Measurements from ENCODE around the gene ATP13A2.

ATP13A2 gene

GRCh38 chr1:17031436-17031835 is 19.7 kb upstream of the ATP13A2 start:
- no peak for DNase-seq

GRCh38 chr1:17030206-17030605 is 18.5 kb upstream of the ATP13A2 start:
- DNase-seq = no peak

GRCh38 chr1:17028662-17029188 is 17.0 kb upstream of the ATP13A2 start:
- no peak for DNase-seq

DNA sequence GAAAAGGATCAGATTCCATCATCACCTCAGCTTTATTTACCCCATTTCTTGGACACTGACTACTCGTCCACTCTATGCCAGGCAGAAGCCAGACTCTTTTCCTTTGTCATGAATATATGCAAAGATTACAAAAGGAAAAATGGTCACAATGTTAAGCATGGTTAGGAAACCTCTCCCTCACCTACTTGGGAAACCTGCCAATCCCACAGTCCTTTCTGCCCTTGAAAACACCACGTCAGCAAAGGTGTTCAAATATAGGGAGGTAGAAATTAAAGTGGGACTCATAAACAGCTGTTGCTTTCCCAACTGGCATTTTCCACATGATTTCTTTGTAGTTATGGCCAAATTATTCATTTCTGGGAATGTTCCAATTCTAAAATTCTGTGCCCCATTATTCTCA is 16.2 kb upstream of the ATP13A2 start:
- DNase-seq = no peak

DNA sequence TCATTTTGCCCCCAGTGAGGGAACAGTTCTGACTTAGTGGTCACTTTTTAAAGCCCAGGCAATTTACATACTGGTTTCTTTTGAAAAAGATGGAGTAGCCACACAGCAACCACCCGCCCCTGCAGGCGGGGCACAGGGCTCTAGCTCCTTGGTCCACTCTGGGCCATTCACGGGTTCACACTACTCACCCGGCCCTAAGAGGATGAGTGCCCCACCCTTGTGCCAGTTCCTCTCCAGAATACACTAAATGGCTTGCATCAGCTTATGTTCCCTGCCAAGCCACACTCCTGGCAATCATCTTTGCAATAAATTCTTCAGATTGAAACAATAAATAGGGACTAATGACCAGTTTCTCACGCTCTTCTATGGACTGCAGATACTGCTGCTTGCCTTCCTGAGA is 15.7 kb upstream of the ATP13A2 start:
- DNase-seq = no peak

DNA sequence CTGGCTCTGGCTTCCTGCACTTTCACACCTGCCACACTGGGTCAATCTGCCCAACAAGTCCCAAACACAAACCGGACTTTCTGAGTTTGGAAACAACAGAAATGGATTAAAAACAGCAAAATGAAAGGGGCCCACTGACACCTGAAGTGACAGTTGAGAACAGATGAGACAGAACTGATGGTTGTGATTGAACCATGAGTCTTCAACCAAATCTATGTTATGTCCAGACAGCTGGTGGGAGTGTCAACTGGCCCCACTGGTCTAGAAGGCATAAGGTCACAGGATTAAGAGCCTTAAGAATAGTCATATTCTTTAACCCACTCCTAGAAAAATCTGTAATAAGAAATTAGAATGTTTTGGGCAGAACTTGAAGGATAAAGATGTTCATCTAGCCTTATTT is 13.0 kb upstream of the ATP13A2 start:
- DNase-seq = no peak

DNA sequence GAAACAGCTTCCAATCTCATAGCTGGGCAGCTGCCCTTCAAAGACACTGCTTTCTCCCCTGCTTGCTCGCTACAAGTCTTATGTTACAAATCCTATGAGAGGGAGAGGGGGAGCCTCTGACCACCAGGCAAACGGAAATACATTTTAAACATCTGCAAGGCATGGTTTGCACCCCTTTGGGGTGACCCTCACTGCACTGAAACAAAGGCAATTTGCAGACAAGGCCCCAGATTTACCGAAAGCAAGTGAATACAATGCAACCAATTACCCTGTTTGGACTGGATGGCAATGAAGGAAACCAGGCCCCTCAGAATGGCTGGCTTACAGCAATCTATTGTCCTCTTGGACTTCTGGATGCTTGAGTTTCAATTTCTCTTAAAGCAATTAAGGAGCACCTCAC is 11.8 kb upstream of the ATP13A2 start:
- DNase-seq = no peak

DNA sequence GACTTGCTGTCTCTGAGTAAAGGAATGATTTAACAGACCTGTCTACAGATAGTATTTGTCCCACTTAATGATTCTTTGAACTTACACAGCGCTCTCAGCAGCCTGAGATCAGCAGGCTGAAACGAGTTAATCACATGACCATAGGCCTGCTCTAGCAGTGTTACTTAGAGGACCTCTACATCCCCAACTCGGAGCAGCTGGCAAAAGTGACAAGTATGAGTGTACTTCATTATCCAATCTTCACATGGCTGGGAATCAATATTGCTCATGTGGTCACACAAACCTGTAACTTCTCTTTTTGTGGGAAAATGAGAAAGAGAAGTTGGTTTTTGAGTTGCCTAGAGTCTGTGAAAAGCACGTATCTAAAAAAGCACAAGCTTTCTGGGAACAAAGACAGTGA is 11.4 kb upstream of the ATP13A2 start:
- DNase-seq = no peak

DNA sequence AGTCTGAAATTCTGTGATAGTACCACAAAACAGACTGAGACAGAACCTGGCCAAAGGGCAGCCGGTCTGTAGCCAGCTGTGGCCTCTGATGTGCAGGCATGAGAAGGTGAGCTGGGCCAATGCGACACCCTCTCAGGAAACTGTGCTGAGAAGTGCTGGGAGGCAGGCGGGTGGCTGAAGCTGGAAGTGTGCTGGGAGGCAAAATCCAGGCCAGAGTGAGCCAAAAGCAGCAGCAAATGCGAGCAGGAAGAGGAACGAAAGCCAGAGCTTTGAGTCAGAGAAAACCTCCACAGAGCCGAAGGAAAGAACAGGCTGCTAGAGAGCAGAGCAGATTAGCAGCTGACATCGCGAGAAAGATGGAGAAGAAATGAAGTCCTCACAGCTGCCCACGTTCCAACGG is 10.2 kb upstream of the ATP13A2 start:
- no peak for DNase-seq

GRCh38 chr1:17020502-17020901 is 8.8 kb upstream of the ATP13A2 start:
- DNase-seq = no peak

DNA sequence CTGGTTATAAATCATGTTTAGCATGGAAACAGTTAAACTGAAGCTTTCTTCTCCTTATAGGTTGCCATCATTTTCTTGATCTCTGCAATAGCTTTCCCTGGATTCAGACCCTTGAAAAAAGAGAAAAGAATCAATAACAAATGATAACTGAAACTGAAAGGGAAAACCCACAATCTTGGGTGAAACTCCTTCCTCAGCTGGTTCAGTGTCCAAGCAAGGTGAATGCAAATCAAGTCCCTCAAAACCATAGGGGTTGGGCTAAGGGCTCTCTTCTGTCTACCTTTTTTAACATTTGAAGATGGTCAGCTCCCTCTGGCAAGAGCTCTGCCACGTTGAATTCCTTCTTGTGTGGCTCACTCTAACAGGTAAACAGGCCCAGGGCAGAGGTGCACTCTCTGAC is 7.1 kb upstream of the ATP13A2 start:
- DNase-seq = no peak

- no peak for DNase-seq
Measured at GRCh38 chr1:17017435-17017834, 5.7 kb upstream of the ATP13A2 start.

DNA sequence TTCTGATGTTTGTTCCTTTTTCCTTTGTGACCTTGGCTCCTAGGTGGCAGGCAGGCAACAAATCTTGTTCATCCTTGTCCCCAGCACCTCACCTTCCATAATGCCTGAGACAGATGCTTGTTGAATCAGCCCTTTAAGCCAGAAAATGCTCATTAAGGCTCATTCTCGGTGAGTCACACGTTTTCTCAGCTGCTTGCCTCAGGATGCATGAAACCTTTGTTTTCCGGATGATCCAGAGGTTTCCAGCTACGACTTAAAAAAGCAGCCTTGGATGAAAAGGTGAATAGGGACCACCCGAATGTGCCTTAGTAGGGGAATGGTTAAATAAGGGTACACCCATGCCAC is 4.6 kb upstream of the ATP13A2 start:
- peak; percentile 66 for DNase-seq

GRCh38 chr1:17014671-17015567 is 3.2 kb upstream of the ATP13A2 start:
- DNase-seq = no peak

DNA sequence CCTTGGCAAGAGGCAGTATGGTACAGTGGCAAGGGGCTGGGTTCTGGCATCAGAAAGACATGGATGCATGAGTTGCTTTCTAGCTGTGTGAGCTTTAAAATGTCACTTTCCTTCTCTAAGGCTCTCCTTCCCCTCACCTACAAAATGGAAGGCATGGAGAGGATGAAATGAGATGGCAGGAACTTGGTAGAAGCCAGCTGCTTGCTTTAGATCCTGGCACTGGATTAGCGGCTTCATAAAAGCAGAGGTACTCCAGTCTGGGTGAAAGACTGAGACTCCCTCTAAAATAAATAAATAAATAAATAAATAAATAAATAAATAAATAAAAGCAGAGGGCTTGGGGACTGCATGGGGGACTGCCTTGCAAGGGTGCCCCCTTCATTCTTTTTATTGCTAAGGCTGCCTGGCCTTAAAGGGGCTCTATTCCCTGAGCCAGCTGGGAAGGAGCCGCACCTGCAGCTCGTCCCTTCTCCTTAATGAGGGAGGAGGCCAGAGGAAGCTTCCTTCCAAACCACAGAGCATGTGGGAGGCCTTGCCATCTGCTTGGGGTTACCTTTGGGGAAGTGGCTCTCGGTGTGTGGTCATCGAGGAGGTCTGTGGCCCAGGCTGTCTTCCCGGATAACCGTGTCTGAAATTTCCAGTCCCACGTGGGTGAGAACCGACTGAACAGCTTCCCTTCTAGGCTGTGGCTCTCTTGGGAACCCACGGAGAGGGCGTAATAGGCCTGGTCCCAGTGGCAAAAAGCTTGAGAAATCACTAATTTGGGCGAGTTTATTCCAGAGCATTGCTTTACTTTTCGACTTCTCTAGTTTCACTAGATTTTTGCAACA is 2.0 kb upstream of the ATP13A2 start:
- no peak for DNase-seq

DNA sequence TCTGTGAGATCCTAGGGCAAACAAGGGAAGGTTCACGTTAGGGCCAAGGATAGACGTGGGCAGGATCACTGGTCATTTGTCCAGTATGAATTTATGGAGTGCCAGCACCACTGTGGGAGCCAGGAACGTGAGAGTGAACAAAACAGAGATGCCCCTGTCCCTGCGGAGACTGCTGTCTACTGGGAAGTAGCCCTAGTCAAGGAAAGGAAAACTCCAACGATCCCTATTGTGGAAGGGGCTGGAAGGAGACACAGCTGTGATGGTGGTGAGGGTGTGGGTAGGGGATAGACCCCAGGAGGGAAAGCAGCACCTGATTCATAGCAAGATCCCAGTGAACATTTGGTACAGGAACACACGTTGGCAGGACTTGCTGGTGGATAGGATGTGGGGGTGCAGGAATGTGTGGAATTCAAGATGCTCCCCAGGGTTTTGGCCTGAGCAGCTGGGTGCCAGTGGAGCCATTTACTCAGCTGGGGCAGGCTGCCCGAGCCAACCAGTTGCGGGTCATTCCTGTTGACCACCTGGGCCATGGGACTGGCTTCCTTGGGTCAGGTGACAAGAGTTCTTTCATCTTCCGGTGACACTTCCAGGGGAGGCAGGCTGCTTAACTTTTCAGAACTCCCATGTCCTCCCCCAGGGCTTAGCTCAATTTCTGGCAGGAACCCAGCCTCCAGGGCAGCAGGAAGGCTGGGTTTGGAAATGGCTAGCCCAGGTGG is 1.2 kb upstream of the ATP13A2 start:
- DNase-seq = peak; percentile 38

DNA sequence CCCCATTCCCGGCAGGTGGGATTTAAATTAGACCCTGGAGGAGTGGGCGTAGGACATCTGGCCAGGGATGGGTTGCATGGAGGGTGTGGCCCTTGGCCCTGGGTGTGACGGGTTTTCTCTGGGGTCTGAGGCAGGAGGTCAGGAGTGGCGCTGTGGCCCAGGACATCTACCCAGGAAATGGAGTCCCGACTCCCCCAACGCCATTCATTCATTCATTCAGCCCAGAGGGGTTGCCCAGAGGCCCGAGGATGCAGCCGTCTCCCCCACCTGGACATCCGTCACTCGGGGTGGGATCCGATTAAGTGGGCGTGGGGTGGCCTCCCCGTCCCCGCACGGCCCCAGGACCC is 663 bp downstream of the ATP13A2 start:
- DNase-seq = no peak

DNA sequence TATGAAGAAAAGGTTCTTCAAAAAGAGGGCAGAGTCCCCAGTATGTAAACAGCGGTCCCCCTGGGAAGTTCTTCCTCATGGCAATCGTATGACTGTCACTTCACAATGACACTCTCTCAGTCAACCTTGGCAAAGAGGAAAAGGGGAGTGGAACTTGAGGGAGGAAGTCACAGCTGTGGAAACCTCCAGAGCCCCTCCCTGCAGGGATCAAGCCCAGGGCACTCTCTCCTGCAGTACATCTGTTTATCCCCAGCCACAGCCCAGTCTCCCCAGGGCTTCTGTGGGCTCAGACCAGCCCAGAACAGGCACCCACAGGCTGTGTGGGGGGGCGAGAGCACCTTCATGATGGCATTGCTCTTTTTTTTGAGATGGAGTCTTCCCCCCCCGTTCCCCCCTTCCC is 2.0 kb downstream of the ATP13A2 start:
- no peak for DNase-seq

DNA sequence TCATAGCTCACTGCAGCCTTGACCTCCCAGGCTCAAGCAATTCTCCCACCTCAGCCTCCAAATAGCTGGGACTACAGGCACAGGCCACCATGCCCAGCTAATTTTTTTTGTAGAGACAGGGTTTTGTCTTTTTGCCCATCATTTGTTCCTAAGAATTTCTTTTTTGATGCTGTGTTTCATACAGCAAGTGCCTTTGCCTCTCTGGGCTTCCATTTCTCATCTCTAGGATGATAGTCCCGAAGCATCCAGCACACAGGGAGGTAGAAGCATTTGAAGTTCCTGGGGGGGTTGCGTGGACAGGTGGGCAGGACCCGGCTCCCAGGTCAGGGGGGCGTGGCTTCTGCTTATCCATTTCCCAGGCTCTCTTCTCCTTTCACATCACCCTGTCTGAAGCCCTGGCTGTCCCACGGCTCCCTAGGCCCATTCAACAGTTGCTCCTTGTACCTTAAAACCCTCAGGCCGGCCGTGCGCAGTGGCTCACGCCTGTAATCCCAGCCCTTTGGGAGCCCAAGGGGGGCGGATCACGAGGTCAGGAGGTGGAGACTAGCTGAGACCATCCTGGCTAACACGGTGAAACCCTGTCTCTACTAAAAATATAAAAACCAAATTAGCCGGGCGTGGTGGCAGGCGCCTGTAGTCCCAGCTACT is 3.4 kb downstream of the ATP13A2 start:
- no peak for DNase-seq

DNA sequence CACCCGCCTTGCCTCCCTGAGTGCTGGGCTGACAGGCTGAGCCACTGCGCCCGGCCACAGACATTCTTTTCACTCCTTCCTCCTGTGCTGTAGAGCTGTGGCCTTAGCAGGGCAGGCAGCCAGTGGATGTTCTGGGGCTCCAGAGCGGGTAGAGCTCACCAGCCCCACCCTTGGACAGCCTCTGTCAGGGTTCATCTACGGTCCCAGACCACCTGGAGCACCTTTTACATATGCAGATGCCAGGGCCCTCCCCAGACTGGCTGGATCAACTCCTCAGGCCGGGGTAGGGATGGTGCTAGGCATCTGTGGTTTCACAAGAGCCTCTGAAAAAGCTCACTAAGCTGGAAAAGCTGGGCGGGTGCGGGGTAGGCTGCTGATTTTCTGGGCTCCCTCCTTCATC is 4.6 kb downstream of the ATP13A2 start:
- no peak for DNase-seq

GRCh38 chr1:17005365-17005740 is 6.4 kb downstream of the ATP13A2 start:
- DNase-seq = no peak

DNA sequence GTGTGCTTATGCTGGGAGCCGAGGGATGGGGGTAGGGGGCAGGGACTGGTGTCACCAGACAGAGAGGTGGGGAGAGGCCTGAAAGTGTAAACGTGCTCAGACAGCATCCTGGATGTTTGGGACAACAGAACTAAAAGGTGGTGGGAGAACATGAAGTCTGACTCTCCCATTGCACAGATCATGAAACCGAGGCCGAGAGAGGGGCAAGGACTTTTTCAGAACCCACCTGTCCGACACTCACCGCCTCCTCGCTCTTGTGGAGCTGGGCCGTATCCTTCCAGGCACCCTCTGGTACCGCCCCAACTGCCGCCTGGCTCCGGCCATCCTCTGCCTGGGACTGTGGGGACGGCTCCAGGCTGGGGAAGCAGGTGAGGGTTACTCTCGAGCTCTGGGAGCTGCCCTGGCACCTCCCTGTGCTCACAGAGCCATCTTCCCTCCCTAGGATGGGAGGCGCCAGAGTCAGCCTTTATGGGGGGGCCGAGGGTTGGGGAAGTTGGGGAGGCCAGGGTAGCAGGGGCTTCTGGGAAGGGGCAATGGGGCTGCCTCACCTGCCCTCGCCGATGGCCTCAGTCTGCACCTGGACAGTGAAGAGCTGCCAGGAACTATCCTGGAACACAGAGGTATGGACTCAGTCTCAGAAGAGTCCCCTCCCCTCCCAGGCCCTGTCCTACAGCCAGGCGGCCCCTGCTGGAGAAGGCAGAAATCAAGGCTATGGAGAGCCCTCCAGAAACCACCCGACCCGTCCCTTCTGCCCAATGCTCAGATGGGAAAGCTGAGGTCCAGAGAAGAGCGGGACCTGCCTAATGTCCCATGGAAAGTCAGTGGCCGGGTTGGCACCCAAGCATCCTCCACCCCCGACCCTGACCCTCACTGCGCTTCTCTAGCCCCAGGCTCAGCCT is 7.0 kb downstream of the ATP13A2 start:
- no peak for DNase-seq
